Measurements from ENCODE around the gene WDR5B.

- no peak for TF ChIP-seq TAF1 (IDR thresholded peaks at IDR 0.05; ENCODE audit: low read depth, low read length)
- TF ChIP-seq POLR2A (IDR thresholded peaks at IDR 0.05; ENCODE audit: low read depth, low read length): no peak
- no peak for TF ChIP-seq POLR2AphosphoS5 (IDR thresholded peaks at IDR 0.05; ENCODE audit: low read depth, low read length)
- TF ChIP-seq PAX5 (IDR thresholded peaks at IDR 0.05; ENCODE audit: insufficient read depth, low read length, severe bottlenecking): no peak
- TF ChIP-seq POU2F2 (IDR thresholded peaks at IDR 0.05; ENCODE audit: low read depth, low read length): no peak
Observed at GRCh38 chr3:122435950-122436349, 20.1 kb upstream of the WDR5B start.
